Muscle of leg (tissue), 11 donors: ENCODE data around the gene DNAAF9. TPM values are rescaled to one million over a fixed set of nuclear protein-coding genes. Genes with fewer than 3 reads are reported as not detected.

ENCODE experiments used
- DNase-seq: peaks from one replicate; pipeline ENCODE4 v3.0.0; 2013
- H3K27ac ChIP-seq: one replicate; pipeline ENCODE4 v1.5.1; 2013; ENCODE audit warnings: mild to moderate bottlenecking, low read length, control low read depth
- H3K27me3 ChIP-seq: one replicate; pipeline ENCODE4 v1.6.1; 2013; ENCODE audit warnings: low read length; ENCODE audit not compliant: control insufficient read depth, insufficient read depth
- H3K36me3 ChIP-seq: one replicate; pipeline ENCODE4 v1.6.1; 2013; ENCODE audit warnings: low read length; ENCODE audit not compliant: control insufficient read depth, insufficient read depth
- H3K4me1 ChIP-seq: one replicate; pipeline ENCODE4 v1.6.1; 2013; ENCODE audit warnings: low read length; ENCODE audit not compliant: control insufficient read depth, insufficient read depth
- H3K4me3 ChIP-seq: one replicate; pipeline ENCODE4 v1.5.1; 2013; ENCODE audit warnings: low read length, control low read depth
- H3K9me3 ChIP-seq: replicated peaks from 2 replicates; pipeline ENCODE4 v1.6.1; 2013; ENCODE audit warnings: low read depth, low read length; ENCODE audit not compliant: control insufficient read depth
- WGBS: methylation state at CpG from one replicate; pipeline ENCODE4 v1.1.5; 2013; ENCODE audit warnings: missing lambda C conversion rate; ENCODE audit not compliant: insufficient coverage; 5-methylcytosine and 5-hydroxymethylcytosine counted together
- polyA plus RNA-seq, 8 donors: library from polyadenylated mRNA; unstranded; fragments of 120-200 nt; gene quantifications; one replicate each; pipeline versions ENCODE4 v1.2.1 to v1.2.3, GENCODE V29; 2013; ENCODE audit warnings: inconsistent platforms in 1 of 8, low replicate concordance in 1 of 8; ENCODE audit not compliant: insufficient read length in 8 of 8, insufficient read depth in 1 of 8
- total RNA-seq: library from RNA; stranded (reverse); fragments of 120-200 nt; gene quantifications from one replicate; pipeline ENCODE4 v1.2.4, GENCODE V29; 2013

Gene DNAAF9
- total and polyA plus RNA-seq, 9 donors, result 12.4 to 16.6 (median 14.4) TPM

DNA sequence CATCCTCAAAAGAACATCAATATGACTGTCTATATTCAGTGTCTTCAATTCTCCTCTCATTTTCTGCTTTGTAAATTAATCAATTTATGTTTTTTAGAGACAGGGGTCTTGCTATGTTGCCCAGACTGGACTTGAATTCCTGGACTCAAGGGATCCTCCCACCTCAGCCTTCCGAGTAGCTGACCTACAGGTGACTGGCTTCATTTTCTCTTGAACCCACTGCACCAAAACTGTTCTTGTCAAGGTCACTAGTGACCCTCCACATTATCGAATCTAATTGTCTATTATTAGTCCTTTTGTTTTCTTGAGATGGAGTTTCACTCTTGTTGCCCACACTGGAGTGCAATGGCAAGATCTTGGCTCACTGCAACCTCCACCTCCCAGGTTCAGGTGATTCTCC lies 3.7 kb downstream of the DNAAF9 start:
- peaks cover 8% of the 10 kb centered on the region for H3K4me1 ChIP-seq
- no peak overlapping the region for H3K27ac ChIP-seq
- DNase-seq, result no peak
- no peaks in the 10 kb centered on the region for H3K36me3 ChIP-seq
- H3K27me3 ChIP-seq, result no peaks in the 10 kb centered on the region
- no peaks in the 10 kb centered on the region for H3K9me3 ChIP-seq
- H3K4me3 ChIP-seq, result no peak overlapping the region
- WGBS, result 100% methylated on average over 1 of the region's 2 CpGs

GRCh38 chr20:3402453-3402852 lies 5.0 kb downstream of the DNAAF9 start:
- Histone ChIP-seq H3K27me3 (no peaks in the 10 kb centered on the region), H3K36me3 (no peaks in the 10 kb centered on the region), H3K4me3 (no peak overlapping the region), H3K27ac (no peak overlapping the region), H3K4me1 (peaks cover 4% of the 10 kb centered on the region), H3K9me3 (no peaks in the 10 kb centered on the region)
- DNase-seq, result no peak
- 100% methylated on average over 4 of the region's 6 CpGs for WGBS

DNA sequence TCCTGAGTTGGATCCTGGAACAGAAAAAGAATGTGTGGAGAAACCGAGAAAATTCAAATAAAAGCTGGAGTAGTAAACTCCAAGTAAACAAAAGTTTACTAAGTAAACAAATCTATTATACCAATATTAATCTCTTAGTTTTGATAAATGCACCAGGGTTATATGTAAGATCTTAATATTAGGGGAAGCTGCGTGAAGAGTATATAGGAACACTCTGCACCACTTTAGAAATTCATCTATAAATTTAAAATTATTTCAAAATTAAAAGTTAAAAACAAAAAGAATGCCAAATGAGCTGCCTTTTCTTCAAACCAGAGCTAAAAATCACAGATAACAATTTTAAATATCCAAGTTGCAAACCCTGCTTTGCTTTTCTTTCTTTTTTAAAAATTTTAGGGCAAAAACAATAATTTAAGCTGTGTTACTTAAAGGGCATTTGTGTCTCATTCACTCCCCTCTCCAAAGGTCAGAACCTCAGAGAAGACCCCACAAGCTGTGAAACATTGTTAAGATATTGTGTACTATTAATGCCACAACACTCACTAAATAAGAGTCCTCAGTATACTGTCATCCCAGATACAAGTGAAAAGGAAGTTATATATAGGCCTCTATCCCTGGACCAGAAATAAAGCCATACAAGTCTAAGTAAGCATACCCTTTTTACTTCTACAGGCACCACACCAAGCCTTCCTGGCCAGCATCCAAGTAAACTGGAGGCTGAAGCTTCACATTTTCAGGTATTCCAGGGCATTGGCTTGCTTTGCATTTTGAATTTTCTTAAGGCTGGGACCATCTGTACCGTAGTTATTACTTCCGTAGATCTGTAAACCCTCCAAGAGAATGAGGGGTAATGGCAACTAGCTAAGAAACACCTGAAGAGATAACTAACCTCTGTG lies 7.0 kb downstream of the DNAAF9 start:
- no peak overlapping the region for H3K27ac ChIP-seq
- no peaks in the 10 kb centered on the region for H3K4me1 ChIP-seq
- WGBS, result no CpG with 5 or more reads among the region's 4 CpGs
- DNase-seq, result no peak
- no peaks in the 10 kb centered on the region for H3K9me3 ChIP-seq
- no peaks in the 10 kb centered on the region for H3K27me3 ChIP-seq
- no peaks in the 10 kb centered on the region for H3K36me3 ChIP-seq
- H3K4me3 ChIP-seq, result no peak overlapping the region

DNA sequence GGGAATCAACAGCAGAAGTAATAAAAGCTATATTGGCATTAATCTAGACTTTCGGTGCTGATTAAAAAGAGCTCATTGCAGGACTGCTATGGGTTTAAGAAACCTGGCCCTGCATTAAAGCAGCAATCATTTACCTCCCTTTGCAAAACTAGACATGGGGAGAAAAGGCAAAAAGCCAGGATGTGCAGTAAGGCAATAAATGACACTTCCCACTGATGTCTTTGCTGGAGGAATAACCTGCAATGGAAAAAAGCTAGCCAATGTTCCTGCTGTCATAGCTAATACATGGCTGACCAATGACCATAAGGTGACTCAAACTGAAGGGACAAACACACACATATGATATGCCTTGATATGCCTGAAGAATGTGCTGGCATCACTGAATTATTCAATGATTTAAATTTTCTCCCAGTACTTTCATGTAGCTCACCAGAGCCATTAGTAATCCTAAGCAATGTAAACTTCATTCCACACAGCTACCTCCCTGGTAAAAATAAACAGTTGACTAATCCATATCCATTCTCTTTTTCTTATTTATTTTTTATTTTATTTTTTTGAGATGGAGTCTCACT lies 8.7 kb downstream of the DNAAF9 start:
- Histone ChIP-seq H3K36me3 (no peaks in the 10 kb centered on the region), H3K4me1 (no peaks in the 10 kb centered on the region), H3K4me3 (no peak overlapping the region), H3K9me3 (no peaks in the 10 kb centered on the region), H3K27me3 (no peaks in the 10 kb centered on the region), H3K27ac (no peak overlapping the region)
- no CpG with 5 or more reads among the region's 1 CpG for WGBS
- DNase-seq, result no peak

DNA sequence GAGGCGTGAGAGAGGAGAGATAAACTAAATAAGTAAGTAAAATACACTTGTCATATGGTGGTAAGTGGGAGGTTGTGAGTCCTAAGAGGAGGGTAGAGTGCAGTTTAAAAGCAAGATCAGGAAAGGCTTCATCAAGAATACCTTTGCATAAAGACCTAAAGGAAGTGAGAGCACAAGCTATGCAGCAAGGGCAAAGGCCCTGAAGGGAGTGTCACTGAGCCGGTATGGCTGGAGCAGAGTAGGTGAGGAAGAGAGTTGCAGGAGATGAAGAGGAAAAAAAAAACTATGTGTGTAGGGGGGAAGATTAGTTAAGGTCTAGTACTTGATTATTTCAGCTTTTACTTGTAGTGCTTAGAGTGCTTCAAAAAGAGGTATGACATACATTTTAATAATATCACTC lies 11.0 kb downstream of the DNAAF9 start:
- DNase-seq, result no peak

GRCh38 chr20:3392756-3393155 lies 14.7 kb downstream of the DNAAF9 start:
- Histone ChIP-seq H3K27ac (no peak overlapping the region), H3K27me3 (no peaks in the 10 kb centered on the region), H3K9me3 (no peaks in the 10 kb centered on the region), H3K4me1 (no peaks in the 10 kb centered on the region), H3K36me3 (no peaks in the 10 kb centered on the region), H3K4me3 (no peak overlapping the region)
- WGBS, result no CpG with 5 or more reads among the region's 1 CpG
- DNase-seq, result no peak

More for the DNA sequence above, 11.0 kb downstream of the DNAAF9 start:
- Histone ChIP-seq H3K4me3 (no peak overlapping the region), H3K9me3 (no peaks in the 10 kb centered on the region), H3K27me3 (no peaks in the 10 kb centered on the region), H3K4me1 (no peaks in the 10 kb centered on the region), H3K27ac (no peak overlapping the region), H3K36me3 (no peaks in the 10 kb centered on the region)
- WGBS, result 86% methylated on average over 1 of the region's 2 CpGs

DNA sequence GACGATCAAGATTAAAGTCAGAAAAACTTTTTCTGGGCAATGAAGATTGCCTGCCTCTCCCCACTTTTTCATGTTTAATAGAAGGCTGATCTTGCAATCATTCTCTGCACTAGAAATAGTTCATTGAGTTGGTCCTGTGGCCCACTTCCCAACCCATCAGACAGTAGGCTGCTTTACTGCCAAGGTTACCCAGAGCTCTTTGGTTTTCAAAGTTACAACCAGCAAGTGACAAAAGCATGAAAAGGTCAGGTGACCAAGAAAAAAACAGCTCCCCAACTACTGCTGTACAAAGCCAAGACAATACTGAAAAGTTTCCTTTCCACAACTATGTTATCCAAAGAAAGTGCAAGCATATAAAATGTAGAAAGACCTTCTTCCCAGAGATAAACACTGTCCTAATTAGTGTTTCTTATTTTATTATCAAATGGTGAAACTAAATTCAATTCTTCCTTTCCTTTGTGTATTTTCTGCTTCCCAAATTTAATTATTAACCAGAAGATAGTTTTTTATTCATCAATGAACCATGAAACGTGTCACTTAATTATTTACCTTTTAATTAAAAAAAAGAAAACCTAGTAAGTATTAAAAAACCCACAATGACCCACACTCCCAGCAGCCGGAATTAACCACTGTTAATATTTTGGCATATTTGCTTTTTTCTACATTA lies 16.6 kb downstream of the DNAAF9 start:
- no peak overlapping the region for H3K27ac ChIP-seq
- no CpG with 5 or more reads among the region's 3 CpGs for WGBS
- H3K4me3 ChIP-seq, result no peak overlapping the region
- H3K36me3 ChIP-seq, result no peaks in the 10 kb centered on the region
- no peaks in the 10 kb centered on the region for H3K4me1 ChIP-seq
- no peaks in the 10 kb centered on the region for H3K27me3 ChIP-seq
- peaks cover 2% of the 10 kb centered on the region for H3K9me3 ChIP-seq
- DNase-seq, result no peak

GRCh38 chr20:3383878-3384495 lies 23.5 kb downstream of the DNAAF9 start:
- H3K4me1 ChIP-seq, result no peaks in the 10 kb centered on the region
- DNase-seq, result no peak
- peaks cover 13% of the 10 kb centered on the region for H3K36me3 ChIP-seq
- H3K27ac ChIP-seq, result no peak overlapping the region
- H3K4me3 ChIP-seq, result no peak overlapping the region
- 94% methylated on average over 4 of the region's 7 CpGs for WGBS
- no peaks in the 10 kb centered on the region for H3K27me3 ChIP-seq
- H3K9me3 ChIP-seq, result peaks cover 8% of the 10 kb centered on the region

DNA sequence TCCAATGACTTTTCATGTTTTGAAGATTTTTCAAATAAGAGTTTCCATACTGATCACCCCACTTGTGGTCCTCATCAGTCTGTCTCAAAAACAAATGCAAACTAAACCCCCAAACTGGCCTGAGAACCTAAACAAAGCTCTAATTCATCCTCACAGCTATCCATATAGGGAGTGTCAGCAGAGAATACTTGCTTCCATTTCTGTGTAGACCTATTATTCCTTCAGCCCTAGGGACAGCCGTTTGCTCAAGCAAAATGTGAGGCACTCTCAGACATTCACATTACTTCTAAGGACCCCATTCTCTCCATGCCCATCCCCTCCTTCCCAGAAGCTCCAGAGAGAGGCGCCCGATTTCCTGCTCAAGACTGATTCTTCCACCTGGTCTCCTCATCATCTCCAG lies 24.6 kb downstream of the DNAAF9 start:
- Histone ChIP-seq H3K4me3 (no peak overlapping the region), H3K27me3 (no peaks in the 10 kb centered on the region), H3K4me1 (peaks cover 6% of the 10 kb centered on the region), H3K36me3 (peaks cover 21% of the 10 kb centered on the region), H3K9me3 (peaks cover 8% of the 10 kb centered on the region), H3K27ac (no peak overlapping the region)
- WGBS, result 56% methylated on average over 1 of the region's 3 CpGs
- no peak for DNase-seq
